CD14-positive monocyte (primary cell): ENCODE results near the gene PFDN5. TPM values are rescaled to one million over a fixed set of nuclear protein-coding genes. Genes with fewer than 3 reads are reported as not detected.

Experiments used
- DNase-seq, 3 donors: peaks; one replicate each; pipeline ENCODE4 v3.0.0-alpha.2; 2011 to 2022
- H2AFZ ChIP-seq: 2 replicates; pipeline ENCODE4 v1.6.0; 2012; ENCODE audit warnings: mild to moderate bottlenecking, low read depth, low read length, inconsistent platforms; ENCODE audit not compliant: insufficient read depth, poor library complexity, severe bottlenecking
- H3K27ac ChIP-seq, 2 donors: 1 replicate in 1 of 2; 2 replicates in 1 of 2; pipeline ENCODE4 v1.5.1; 2012 to 2013; ENCODE audit warnings: low read length in 2 of 2, control low read depth in 1 of 2, inconsistent platforms in 1 of 2, low read depth in 1 of 2, mild to moderate bottlenecking in 1 of 2
- H3K27me3 ChIP-seq, 2 donors: one replicate each; pipeline versions ENCODE4 v1.6.0 to v1.6.1; 2011 to 2013; ENCODE audit warnings: low read length in 2 of 2; ENCODE audit not compliant: control insufficient read depth in 2 of 2, insufficient read depth in 2 of 2
- H3K36me3 ChIP-seq, 2 donors: replicated peaks in 1 of 2; 1 replicate in 1 of 2; 2 replicates in 1 of 2; pipeline versions ENCODE4 v1.5.1 to v1.6.1; 2012 to 2013; ENCODE audit warnings: low read length in 2 of 2, control low read depth in 1 of 2, inconsistent platforms in 1 of 2, mild to moderate bottlenecking in 1 of 2; ENCODE audit not compliant: insufficient read depth in 2 of 2, control insufficient read depth in 1 of 2
- H3K4me1 ChIP-seq, 2 donors: 1 replicate in 1 of 2; 2 replicates in 1 of 2; pipeline versions ENCODE4 v1.5.1 to v1.6.1; 2012 to 2013; ENCODE audit warnings: low read length in 2 of 2, control low read depth in 1 of 2, inconsistent platforms in 1 of 2, mild to moderate bottlenecking in 1 of 2, moderate library complexity in 1 of 2; ENCODE audit not compliant: insufficient read depth in 2 of 2, control insufficient read depth in 1 of 2
- H3K4me2 ChIP-seq: replicated peaks from 2 replicates; pipeline ENCODE3; 2012; ENCODE audit warnings: low read length, moderate library complexity, mild to moderate bottlenecking; ENCODE audit not compliant: poor library complexity, severe bottlenecking; ENCODE audit errors: extremely low read depth
- H3K4me3 ChIP-seq, 3 experiments: fragments of 200-600 bp in 1 of 3; sonication (generic) in 1 of 3; replicated peaks in 1 of 3; 1 replicate in 2 of 3; 2 replicates in 1 of 3; pipeline ENCODE4 v1.5.1; 2011 to 2013; ENCODE audit warnings: low read length in 3 of 3, mild to moderate bottlenecking in 3 of 3, control low read depth in 2 of 3, low read depth in 2 of 3, inconsistent platforms in 1 of 3, moderate library complexity in 1 of 3
- H3K79me2 ChIP-seq: 2 replicates; pipeline ENCODE4 v1.6.0; 2012; ENCODE audit warnings: mild to moderate bottlenecking, control low read depth, inconsistent platforms, low read length, moderate library complexity; ENCODE audit not compliant: insufficient read depth
- H3K9ac ChIP-seq: 2 replicates; pipeline ENCODE4 v1.6.0; 2017; ENCODE audit warnings: low read length, mild to moderate bottlenecking; ENCODE audit not compliant: insufficient read depth, poor library complexity, severe bottlenecking
- H3K9me3 ChIP-seq, 2 donors: replicated peaks in 1 of 2; 1 replicate in 1 of 2; 2 replicates in 1 of 2; pipeline versions ENCODE4 v1.5.1 to v1.6.1; 2012 to 2013; ENCODE audit warnings: low read length in 2 of 2, control low read depth in 1 of 2; ENCODE audit not compliant: control insufficient read depth in 1 of 2, insufficient read depth in 1 of 2
- H4K20me1 ChIP-seq: 2 replicates; pipeline ENCODE4 v1.6.0; 2012; ENCODE audit warnings: mild to moderate bottlenecking, low read length, control low read depth, moderate library complexity; ENCODE audit not compliant: insufficient read depth
- H3K27ac Mint-ChIP-seq, 7 donors: one replicate each; pipeline ENCODE4 v1.8.0; 2020; ENCODE audit warnings: mild to moderate bottlenecking in 7 of 7, mixed read lengths in 7 of 7, moderate library complexity in 6 of 7, inconsistent platforms in 2 of 7
- H3K27me3 Mint-ChIP-seq, 3 donors: one replicate each; pipeline ENCODE4 v1.8.0; 2021 to 2022; ENCODE audit warnings: low read depth in 3 of 3, mild to moderate bottlenecking in 3 of 3, mixed read lengths in 3 of 3, moderate library complexity in 3 of 3, inconsistent platforms in 1 of 3
- H3K36me3 Mint-ChIP-seq, 2 donors: one replicate each; pipeline ENCODE4 v1.8.0; 2020; ENCODE audit warnings: mixed read lengths in 2 of 2, inconsistent platforms in 1 of 2, mild to moderate bottlenecking in 1 of 2
- H3K4me1 Mint-ChIP-seq: one replicate; pipeline ENCODE4 v1.8.0; 2020; ENCODE audit warnings: mild to moderate bottlenecking, mixed read lengths
- H3K4me3 Mint-ChIP-seq, 2 donors: one replicate each; pipeline ENCODE4 v1.8.0; 2020; ENCODE audit warnings: mild to moderate bottlenecking in 2 of 2, mixed read lengths in 2 of 2, moderate library complexity in 1 of 2
- H3K9me3 Mint-ChIP-seq, 7 donors: one replicate each; pipeline ENCODE4 v1.8.0; 2020 to 2022; ENCODE audit warnings: mixed read lengths in 7 of 7, mild to moderate bottlenecking in 6 of 7, moderate library complexity in 6 of 7, inconsistent platforms in 2 of 7
- WGBS: methylation state at CpG from one replicate; pipeline ENCODE4 v1.1.5; 2013; ENCODE audit warnings: missing lambda C conversion rate; ENCODE audit not compliant: insufficient coverage; 5-methylcytosine and 5-hydroxymethylcytosine counted together
- intact Hi-C, 2 donors: fragments of 100-400 bp; cut with micrococcal nuclease; formaldehyde crosslinking; loops; one replicate each; pipeline versions ENCODE4 v1.15.0 to v1.15.1; 2023
- polyA plus RNA-seq, 3 donors: library from polyadenylated mRNA; depleted of rRNA in 1 of 3; unstranded in 2 of 3; stranded (reverse) in 1 of 3; fragments of 300-500 nt in 2 of 3; fragments of >200 nt in 1 of 3; fragmentation: Illumina TruSeq in 2 of 3; gene quantifications; 1 replicate in 2 of 3; 2 replicates in 1 of 3; pipeline ENCODE4 v1.2.3, GENCODE V29; 2012 to 2021
- TF ChIP-seq, protein P1 (sequence below): fragments of 200-600 bp; IDR thresholded peaks from one replicate; pipeline ENCODE4 v1.8.0; 2022; ENCODE audit warnings: antibody characterized with exemption, mild to moderate bottlenecking

The PFDN5 gene
- polyA plus RNA-seq, 3 donors: 1,474 to 2,196 (median 1,751) TPM

GRCh38 chr12:53324113-53324778 lies 28.9 kb downstream of the PFDN5 start:
- TF ChIP-seq, protein P1, sequence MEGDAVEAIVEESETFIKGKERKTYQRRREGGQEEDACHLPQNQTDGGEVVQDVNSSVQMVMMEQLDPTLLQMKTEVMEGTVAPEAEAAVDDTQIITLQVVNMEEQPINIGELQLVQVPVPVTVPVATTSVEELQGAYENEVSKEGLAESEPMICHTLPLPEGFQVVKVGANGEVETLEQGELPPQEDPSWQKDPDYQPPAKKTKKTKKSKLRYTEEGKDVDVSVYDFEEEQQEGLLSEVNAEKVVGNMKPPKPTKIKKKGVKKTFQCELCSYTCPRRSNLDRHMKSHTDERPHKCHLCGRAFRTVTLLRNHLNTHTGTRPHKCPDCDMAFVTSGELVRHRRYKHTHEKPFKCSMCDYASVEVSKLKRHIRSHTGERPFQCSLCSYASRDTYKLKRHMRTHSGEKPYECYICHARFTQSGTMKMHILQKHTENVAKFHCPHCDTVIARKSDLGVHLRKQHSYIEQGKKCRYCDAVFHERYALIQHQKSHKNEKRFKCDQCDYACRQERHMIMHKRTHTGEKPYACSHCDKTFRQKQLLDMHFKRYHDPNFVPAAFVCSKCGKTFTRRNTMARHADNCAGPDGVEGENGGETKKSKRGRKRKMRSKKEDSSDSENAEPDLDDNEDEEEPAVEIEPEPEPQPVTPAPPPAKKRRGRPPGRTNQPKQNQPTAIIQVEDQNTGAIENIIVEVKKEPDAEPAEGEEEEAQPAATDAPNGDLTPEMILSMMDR: no peak
- Mint-ChIP-seq H3K27ac (peak overlapping the region; percentile 88 to 97 (median 93)), H3K4me3 (peak overlapping the region; percentile 91 to 97), H3K36me3 (peaks cover 0 to 10% of the 10 kb centered on the region in 2 donors), H3K27me3 (peaks cover 23 to 33% (median 30%) of the 10 kb centered on the region in 3 donors), H3K9me3 (peaks cover 0 to 6% (median 0%) of the 10 kb centered on the region in 7 donors), H3K4me1 (peaks cover 35% of the 10 kb centered on the region)
- peak overlapping the region; percentile 53 to 78 for H3K27ac ChIP-seq
- H3K27me3 ChIP-seq: peaks cover 14 to 22% of the 10 kb centered on the region in 2 donors
- H3K79me2 ChIP-seq: peaks cover 6% of the 10 kb centered on the region
- peaks cover 37 to 43% of the 10 kb centered on the region in 2 donors for H3K4me1 ChIP-seq
- H2AFZ ChIP-seq: peak overlapping the region; percentile 93
- H3K9me3 ChIP-seq: peaks cover 0 to 4% of the 10 kb centered on the region in 2 donors
- H3K36me3 ChIP-seq: peaks cover 3 to 4% of the 10 kb centered on the region in 2 donors
- peak overlapping the region; percentile 94 for H3K4me2 ChIP-seq
- peak; percentile 64 to 80 (median 79) for DNase-seq
- no peaks in the 10 kb centered on the region for H4K20me1 ChIP-seq
- 2% methylated on average over 15 of the region's 28 CpGs for WGBS
- H3K9ac ChIP-seq: peak overlapping the region; percentile 68
- intact Hi-C loops: loop anchor here (2.0 to 10.0 kb wide), 4 partner anchors 21 to 178 kb away; partner anchors contain the start of gene TARBP2 (in 1 of the 2)
- peak overlapping the region; percentile 43 to 85 (median 56) for H3K4me3 ChIP-seq

DNA sequence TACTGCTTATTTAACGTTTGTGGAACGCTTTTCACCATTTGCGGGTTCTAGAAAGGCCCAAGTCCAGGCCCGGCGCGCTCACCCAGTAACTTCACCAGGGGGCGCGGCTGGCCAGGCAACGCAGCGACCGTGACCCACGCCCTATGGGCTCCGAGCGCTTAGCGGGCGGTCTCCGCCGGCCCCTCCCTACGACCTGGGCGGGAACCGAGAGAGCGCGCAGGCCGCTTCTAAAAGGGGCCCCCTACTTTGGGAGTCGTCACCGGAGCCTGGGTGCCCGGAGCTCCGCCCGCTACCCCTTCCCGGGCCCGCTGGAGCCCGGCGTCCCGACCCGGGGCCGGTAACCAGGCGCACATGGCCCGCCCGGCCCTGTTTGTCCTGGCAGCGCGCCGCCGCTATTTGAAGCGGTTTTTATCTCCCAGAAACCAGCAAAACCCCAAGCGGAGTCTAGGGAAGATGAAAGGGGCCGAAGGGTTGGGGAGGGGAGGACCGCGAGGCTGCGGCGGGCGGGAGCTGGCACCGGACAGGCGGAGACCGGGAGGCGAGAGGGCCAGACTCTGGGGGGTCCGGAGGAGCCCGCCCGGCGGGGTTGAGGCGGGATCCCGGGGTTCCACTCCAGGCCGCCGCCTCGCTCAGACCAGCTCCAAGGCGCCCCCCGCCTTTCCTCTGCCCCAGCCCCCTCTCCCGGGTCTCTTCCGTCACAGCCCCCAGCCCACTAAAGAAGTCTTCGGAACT lies 29.6 kb downstream of the PFDN5 start:
- peak overlapping the region; percentile 68 for H3K9ac ChIP-seq
- WGBS: 0% methylated on average over 49 of the region's 69 CpGs
- peak overlapping the region; percentile 88 to 97 (median 93) for H3K27ac Mint-ChIP-seq
- peaks cover 34% of the 10 kb centered on the region for H3K4me1 Mint-ChIP-seq
- H3K9me3 ChIP-seq: peaks cover 0 to 4% of the 10 kb centered on the region in 2 donors
- no peaks in the 10 kb centered on the region for H4K20me1 ChIP-seq
- peaks cover 0 to 2% of the 10 kb centered on the region in 2 donors for H3K36me3 ChIP-seq
- peak; percentile 70 to 74 (median 72) for DNase-seq
- peaks cover 0 to 6% (median 0%) of the 10 kb centered on the region in 7 donors for H3K9me3 Mint-ChIP-seq
- peaks cover 23 to 33% (median 30%) of the 10 kb centered on the region in 3 donors for H3K27me3 Mint-ChIP-seq
- peaks cover 14 to 22% of the 10 kb centered on the region in 2 donors for H3K27me3 ChIP-seq
- H3K4me1 ChIP-seq: peaks cover 37 to 43% of the 10 kb centered on the region in 2 donors
- TF ChIP-seq, protein P1: peak; percentile 81
- H3K4me3 Mint-ChIP-seq: peak overlapping the region; percentile 91 to 97
- peaks cover 4% of the 10 kb centered on the region for H3K79me2 ChIP-seq
- H3K27ac ChIP-seq: peak overlapping the region; percentile 53 to 78
- H3K4me2 ChIP-seq: peak overlapping the region; percentile 94
- H3K36me3 Mint-ChIP-seq: peaks cover 0 to 3% of the 10 kb centered on the region in 2 donors
- intact Hi-C loops: loop anchor here (2.0 to 10.0 kb wide), 4 partner anchors 20 to 177 kb away; partner anchors contain the start of gene TARBP2 (in 1 of the 2)
- H2AFZ ChIP-seq: peak overlapping the region; percentile 93
- H3K4me3 ChIP-seq: peak overlapping the region; percentile 43 to 85 (median 56)
